Measurements from ENCODE around the gene UPK3BL1.
"Not testable (repeated sequence)": the region's sequence is repeated elsewhere in the genome, so short reads cannot be mapped to it uniquely, and the experiment has no call there.

UPK3BL1 gene

GRCh38 chr7:102611013-102611674 is 31.4 kb downstream of the UPK3BL1 start:
- H3K27ac Mint-ChIP-seq; H3K9me3 Mint-ChIP-seq (ENCODE audit: low read depth); H3K4me1 Mint-ChIP-seq (ENCODE audit: low read depth); H3K36me3 Mint-ChIP-seq; H3K4me3 Mint-ChIP-seq; H3K27me3 Mint-ChIP-seq: not testable (repeated sequence)

GRCh38 chr7:102610441-102610840 is 32.1 kb downstream of the UPK3BL1 start:
- H3K9me3 Mint-ChIP-seq (ENCODE audit: low read depth); H3K4me3 Mint-ChIP-seq; H3K27me3 Mint-ChIP-seq; H3K4me1 Mint-ChIP-seq (ENCODE audit: low read depth); H3K36me3 Mint-ChIP-seq; H3K27ac Mint-ChIP-seq: not testable (repeated sequence)

GRCh38 chr7:102609734-102610133 is 32.9 kb downstream of the UPK3BL1 start:
- H3K27ac Mint-ChIP-seq; H3K36me3 Mint-ChIP-seq; H3K4me3 Mint-ChIP-seq; H3K4me1 Mint-ChIP-seq (ENCODE audit: low read depth); H3K27me3 Mint-ChIP-seq; H3K9me3 Mint-ChIP-seq (ENCODE audit: low read depth): not testable (repeated sequence)

- H3K36me3 Mint-ChIP-seq; H3K9me3 Mint-ChIP-seq (ENCODE audit: low read depth); H3K27me3 Mint-ChIP-seq; H3K4me1 Mint-ChIP-seq (ENCODE audit: low read depth); H3K4me3 Mint-ChIP-seq; H3K27ac Mint-ChIP-seq: not testable (repeated sequence)
These were observed 35.7 kb downstream of the UPK3BL1 start for GRCh38 chr7:102606848-102607247.

GRCh38 chr7:102604431-102605145 is 38.0 kb downstream of the UPK3BL1 start:
- not testable (repeated sequence) for H3K27ac Mint-ChIP-seq; H3K9me3 Mint-ChIP-seq (ENCODE audit: low read depth); H3K36me3 Mint-ChIP-seq; H3K27me3 Mint-ChIP-seq; H3K4me3 Mint-ChIP-seq; H3K4me1 Mint-ChIP-seq (ENCODE audit: low read depth)

GRCh38 chr7:102602317-102602716 is 40.3 kb downstream of the UPK3BL1 start:
- not testable (repeated sequence) for H3K27ac Mint-ChIP-seq; H3K36me3 Mint-ChIP-seq; H3K27me3 Mint-ChIP-seq; H3K4me3 Mint-ChIP-seq; H3K4me1 Mint-ChIP-seq (ENCODE audit: low read depth); H3K9me3 Mint-ChIP-seq (ENCODE audit: low read depth)

GRCh38 chr7:102599699-102600098 is 42.9 kb downstream of the UPK3BL1 start:
- not testable (repeated sequence) for H3K27ac Mint-ChIP-seq; H3K9me3 Mint-ChIP-seq (ENCODE audit: low read depth); H3K4me3 Mint-ChIP-seq; H3K4me1 Mint-ChIP-seq (ENCODE audit: low read depth); H3K36me3 Mint-ChIP-seq; H3K27me3 Mint-ChIP-seq

- not testable (repeated sequence) for H3K27me3 Mint-ChIP-seq; H3K27ac Mint-ChIP-seq; H3K4me3 Mint-ChIP-seq; H3K4me1 Mint-ChIP-seq (ENCODE audit: low read depth); H3K36me3 Mint-ChIP-seq; H3K9me3 Mint-ChIP-seq (ENCODE audit: low read depth)
These were observed 46.6 kb downstream of the UPK3BL1 start for GRCh38 chr7:102596036-102596435.

GRCh38 chr7:102593637-102594334 is 48.8 kb downstream of the UPK3BL1 start:
- not testable (repeated sequence) for H3K4me3 Mint-ChIP-seq; H3K9me3 Mint-ChIP-seq (ENCODE audit: low read depth); H3K27me3 Mint-ChIP-seq; H3K27ac Mint-ChIP-seq; H3K4me1 Mint-ChIP-seq (ENCODE audit: low read depth); H3K36me3 Mint-ChIP-seq

GRCh38 chr7:102592477-102593019 is 50.0 kb downstream of the UPK3BL1 start:
- not testable (repeated sequence) for H3K4me3 Mint-ChIP-seq; H3K27me3 Mint-ChIP-seq; H3K9me3 Mint-ChIP-seq (ENCODE audit: low read depth); H3K27ac Mint-ChIP-seq; H3K4me1 Mint-ChIP-seq (ENCODE audit: low read depth); H3K36me3 Mint-ChIP-seq

GRCh38 chr7:102589857-102590256 is 52.7 kb downstream of the UPK3BL1 start:
- not testable (repeated sequence) for H3K27me3 Mint-ChIP-seq; H3K9me3 Mint-ChIP-seq (ENCODE audit: low read depth); H3K27ac Mint-ChIP-seq; H3K4me1 Mint-ChIP-seq (ENCODE audit: low read depth); H3K36me3 Mint-ChIP-seq; H3K4me3 Mint-ChIP-seq

Measured in activated naive CD8-positive, alpha-beta T cell (primary cell).